ENCODE results near the gene ARAP2.

ARAP2 gene

GRCh38 chr4:36177946-36178345 lies 66.4 kb downstream of the ARAP2 start:
- no peak for DNase-seq

DNA sequence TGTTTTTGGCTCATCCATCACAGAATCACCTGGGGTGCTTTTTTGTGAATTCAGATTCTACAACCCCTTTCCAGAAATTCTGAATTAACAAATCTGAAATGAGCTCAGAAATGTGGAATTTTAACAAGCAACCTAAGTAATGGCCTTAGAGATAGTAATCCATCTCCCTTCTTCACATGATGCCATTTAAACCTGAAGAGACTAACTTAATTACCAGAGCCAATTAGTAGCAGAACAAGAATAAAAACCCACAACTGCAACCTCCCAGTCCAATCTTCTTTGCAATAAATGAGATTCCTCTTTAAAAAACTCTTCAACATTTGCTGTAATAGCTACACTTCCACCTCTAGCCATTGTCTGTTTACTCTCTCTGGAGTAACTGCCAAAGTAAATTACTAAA lies 69.7 kb downstream of the ARAP2 start:
- no peak for DNase-seq

DNA sequence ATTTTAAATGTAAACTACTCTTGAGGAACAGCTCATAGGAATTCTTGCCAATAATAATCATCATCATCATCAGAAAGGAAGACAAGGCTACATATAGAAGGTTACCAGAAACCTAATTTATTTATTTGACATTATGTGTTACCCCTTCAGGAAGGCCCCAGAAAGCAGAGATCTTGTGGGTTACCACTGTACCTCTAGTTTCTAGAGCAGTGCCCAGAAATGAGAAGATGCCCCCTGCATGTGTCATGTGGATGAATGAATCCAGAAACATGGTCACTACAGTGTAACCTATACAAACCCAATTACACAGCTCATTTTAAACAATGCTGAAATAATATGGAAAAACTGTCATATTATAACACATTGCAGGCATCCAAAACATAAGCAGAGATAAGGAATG lies 70.4 kb downstream of the ARAP2 start:
- DNase-seq = no peak

DNA sequence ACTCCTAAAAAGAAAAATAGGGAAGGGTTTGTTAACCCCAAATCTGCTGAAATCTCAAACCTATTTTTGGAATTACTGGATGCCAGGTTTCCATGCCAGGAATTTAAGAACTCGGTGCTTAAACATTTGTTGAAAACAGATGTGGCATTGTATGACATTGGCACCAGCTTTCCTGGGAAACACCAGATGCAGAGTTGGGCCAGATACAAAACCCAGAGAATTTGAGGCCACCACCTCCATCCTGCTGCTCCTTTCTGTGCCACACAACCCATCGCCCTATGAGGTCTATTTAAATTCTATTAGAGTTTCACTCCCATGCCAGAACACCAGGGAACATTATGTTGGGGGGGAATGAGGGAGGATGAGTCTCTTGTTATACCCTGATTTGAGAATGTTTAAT lies 71.7 kb downstream of the ARAP2 start:
- no peak for DNase-seq

- no peak for DNase-seq
Measured at GRCh38 chr4:36168127-36168878, 76.0 kb downstream of the ARAP2 start.

- DNase-seq = no peak
Measured at GRCh38 chr4:36165631-36166005, 78.7 kb downstream of the ARAP2 start.

- no peak for DNase-seq
Measured at GRCh38 chr4:36164900-36165630, 79.2 kb downstream of the ARAP2 start.

DNA sequence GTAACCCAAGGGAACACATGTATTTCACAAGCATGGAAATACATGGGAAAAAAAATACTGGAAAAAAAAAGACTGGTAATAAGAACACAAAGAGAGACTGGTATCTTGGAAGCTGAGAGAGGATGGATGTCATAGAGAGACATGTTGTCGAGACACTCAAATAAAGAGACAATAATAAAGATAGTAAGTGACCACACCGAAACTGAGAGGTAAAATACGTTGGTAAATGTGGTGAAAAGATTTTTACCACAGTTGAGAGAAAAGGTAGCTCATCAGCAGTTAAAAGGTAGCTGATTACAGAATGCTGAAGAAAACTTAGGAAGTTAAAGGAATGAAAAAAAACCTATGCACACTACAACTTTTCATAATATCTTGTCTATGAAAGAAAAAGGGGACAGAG lies 81.1 kb downstream of the ARAP2 start:
- DNase-seq = no peak

DNA sequence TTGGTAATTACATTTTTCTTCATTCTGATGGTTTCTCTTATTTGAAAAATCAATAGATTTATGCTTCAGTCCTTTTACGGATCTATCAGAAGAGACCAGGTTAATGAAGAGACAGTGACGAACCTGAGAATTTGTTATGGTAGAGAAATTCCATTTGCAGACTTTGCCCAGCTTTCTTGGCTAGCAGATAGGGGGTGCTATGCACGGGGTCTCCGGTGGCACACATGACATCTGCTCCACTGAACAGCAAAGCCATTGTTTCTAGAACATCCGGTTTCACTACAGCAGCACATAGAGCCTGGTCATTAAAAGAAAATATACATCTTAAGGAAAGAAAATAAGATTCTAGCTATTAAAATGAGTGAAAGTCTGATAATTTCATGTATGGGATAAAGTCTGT lies 85.1 kb downstream of the ARAP2 start:
- no peak for DNase-seq

GRCh38 chr4:36152735-36153134 lies 91.6 kb downstream of the ARAP2 start:
- DNase-seq = no peak

DNA sequence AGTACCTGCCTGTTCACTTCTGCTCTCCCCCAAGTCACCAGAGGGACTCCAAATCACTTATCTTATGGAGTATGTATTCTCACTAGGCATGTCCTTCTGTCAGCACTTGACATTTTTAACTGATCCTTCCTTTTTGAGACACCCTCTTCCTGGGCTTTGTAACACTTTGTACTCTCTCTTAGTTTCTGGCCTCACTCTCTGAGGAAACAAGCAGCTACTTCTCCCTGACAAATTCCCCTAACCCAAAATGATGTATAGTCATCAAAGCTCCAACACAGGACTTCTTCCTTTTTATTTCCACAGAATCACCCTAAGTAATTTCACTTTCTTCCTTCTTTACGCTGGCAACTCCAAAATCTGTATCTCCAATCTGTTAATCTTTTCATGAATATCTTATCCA lies 101.8 kb downstream of the ARAP2 start:
- no peak for DNase-seq

- DNase-seq = no peak
Measured at GRCh38 chr4:36141186-36141585, 103.1 kb downstream of the ARAP2 start.

DNA sequence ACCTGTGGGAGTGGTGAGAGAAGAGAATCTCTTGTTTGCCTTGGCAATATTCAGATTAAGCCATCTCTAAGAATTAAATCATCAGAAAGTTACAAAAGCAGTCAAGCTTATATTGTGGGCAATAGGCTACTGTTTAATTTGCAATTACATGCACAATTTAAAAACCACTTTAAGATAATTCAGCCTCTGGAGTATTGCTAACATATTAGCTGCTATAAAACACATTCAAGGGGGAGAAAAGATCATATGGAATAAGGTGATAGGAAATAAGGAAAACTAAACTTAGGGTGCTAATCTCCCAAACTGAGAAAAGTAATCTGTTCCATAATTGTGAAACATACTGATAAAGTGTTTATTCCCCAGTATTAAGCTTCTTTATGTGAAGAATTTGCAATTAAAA lies 103.9 kb downstream of the ARAP2 start:
- DNase-seq = no peak

GRCh38 chr4:36138220-36138619 lies 106.1 kb downstream of the ARAP2 start:
- no peak for DNase-seq

DNA sequence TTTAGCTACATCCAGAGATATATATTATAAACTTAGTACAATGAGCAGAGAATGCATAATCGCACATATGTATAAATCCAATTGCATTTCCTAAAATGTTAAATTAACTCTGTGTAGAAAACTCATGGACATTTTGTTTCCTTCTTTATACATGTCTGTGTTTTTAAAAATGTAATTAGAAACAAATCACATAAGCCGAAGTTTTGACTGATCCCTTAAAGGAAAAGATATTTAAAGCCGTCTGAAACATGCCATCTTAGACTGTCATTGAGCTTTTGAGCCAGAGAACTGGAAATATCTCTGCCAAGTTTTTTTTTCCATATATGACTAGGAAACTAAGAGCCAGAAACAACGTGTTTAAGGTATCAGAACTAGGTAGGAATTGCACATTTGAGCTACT lies 107.0 kb downstream of the ARAP2 start:
- no peak for DNase-seq

GRCh38 chr4:36133658-36134057 lies 110.7 kb downstream of the ARAP2 start:
- no peak for DNase-seq

- no peak for DNase-seq
Measured at GRCh38 chr4:36133086-36133485, 111.2 kb downstream of the ARAP2 start.

- DNase-seq = no peak
Measured at GRCh38 chr4:36130641-36131040, 113.7 kb downstream of the ARAP2 start.

DNA sequence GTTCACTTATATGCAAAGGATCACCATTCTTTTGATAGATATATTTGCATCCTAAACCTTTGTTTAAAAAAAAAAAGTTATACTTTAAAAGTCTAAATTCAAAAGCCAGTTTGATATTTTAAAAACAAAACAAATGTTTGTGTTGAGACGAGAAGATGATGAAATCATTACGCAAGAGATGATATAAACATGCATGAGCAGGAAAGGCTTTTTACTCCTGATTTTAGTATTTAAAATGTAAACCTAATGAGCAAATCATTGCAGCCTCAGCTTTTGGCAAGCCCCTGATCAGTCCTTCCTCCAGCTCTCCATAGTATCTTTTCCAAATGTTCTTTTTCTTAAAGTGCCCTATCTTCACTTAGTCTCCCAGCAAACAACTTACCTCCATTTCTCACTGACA lies 115.6 kb downstream of the ARAP2 start:
- DNase-seq = no peak

DNA sequence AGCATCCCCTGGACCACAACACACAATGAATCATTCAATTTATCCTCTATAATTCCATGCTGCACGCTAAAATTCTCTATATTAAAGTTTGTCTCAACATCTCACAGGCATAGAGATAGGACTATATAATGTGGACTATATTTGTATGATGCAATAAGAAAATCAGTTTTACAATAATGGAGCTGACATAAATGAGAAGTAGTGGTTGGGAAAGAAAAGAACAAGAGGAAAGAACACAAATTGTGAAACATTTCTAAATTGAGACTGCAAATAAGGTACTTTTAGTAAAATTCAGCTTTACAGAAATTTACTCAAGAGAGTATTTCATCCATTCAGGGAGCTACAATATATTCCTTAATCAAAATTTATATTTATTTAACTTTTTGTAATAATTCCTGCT lies 120.4 kb downstream of the ARAP2 start:
- no peak for DNase-seq

DNA sequence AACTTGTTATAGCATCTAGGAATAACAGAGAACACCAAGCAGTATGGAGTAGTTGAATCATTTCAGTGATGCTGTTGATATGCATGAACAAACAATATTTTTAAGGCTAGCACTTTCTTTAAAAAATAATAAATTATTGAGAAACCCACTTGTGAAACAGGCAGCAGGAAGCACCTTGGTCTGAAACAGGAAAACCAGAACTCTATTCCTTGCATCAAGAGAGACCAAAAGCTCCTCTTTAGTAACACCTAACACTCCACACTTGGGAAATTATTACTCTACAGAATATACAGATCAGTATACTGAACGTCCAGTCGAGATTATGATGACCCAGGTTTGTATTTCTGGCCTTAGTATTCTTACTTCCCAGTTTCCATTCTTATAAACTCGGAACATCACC lies 129.0 kb downstream of the ARAP2 start:
- DNase-seq = no peak

DNA sequence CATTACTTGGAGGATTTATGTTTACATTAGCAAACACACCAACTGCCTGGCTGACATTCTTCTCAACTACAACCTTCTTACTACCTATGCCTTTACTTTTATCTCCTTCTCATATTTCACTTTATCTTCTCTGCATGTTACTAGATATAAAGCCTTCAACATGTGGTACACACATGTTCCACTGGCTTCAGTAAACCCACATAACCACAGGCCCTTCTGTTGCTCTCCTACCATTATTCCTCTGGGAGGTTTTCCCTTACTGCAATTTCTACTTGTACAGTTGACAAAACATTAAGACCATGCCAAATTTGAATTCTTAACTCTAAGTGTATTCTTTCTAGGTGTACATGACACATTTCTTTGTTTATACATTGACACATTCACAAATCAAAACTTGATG lies 133.1 kb downstream of the ARAP2 start:
- no peak for DNase-seq

DNA sequence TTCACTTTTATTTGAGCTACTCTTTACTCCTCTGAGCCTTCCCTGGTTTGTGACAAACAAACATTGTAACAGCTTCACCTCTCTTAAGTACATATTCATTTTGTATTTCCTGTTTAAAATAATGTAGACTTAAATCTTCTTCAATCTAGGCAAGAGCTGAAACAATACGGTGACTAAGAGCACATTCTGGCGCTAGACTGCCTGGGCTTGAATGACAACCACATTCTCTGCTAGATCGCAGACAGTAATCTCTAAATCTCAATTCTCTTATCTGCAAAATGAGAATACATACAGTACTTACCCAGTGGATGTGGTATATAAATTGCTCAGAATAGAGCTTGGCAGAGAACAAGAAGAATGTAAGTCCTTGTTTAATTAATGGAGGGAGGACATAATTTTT lies 144.8 kb downstream of the ARAP2 start:
- no peak for DNase-seq

GRCh38 chr4:36094995-36095394 lies 149.3 kb downstream of the ARAP2 start:
- DNase-seq = no peak

DNA sequence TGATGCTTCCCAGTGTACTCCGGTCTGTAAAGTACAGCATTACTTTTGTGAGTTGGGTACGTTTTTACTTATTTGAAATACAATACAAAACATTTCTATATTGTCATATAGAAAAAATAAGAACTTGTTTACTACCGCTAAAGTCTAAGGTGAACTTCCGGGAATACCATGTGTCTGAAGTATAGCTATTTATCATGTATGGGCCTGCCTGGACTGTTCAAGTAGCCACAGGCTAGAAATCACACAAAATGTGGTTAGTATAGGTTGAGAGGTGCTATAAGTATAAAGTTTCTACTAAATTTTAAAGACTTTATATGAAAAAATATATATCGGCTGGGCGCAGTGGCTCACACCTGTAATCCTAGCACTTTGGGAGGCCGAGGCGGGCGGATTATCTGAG lies 152.3 kb downstream of the ARAP2 start:
- no peak for DNase-seq

All from activated CD4-positive, CD25-positive, alpha-beta regulatory T cell treated with anti-CD3 and anti-CD28 coated beads, Interleukin-2, amount 50 U/mL, for 72 hours (primary cell).